ENCODE measurements around the gene C20orf173.

DNA sequence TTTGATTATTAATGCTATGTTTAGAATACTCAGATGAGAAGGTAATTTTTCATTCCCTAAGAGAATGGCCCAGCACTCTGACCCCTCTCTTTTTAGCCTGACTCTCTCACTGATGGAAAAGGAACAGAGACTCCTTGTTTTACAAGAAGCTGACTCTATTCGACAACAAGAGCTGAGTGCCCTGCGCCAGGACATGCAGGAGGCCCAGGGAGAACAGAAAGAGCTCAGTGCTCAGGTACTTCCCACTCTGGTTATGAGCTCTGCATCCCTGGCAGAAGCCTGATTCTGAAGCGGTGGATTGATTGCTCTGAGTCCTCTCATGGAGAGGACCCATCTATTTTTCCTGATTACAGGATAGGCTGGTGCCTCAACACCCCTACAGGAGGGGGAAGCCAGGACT is 33.0 kb downstream of the C20orf173 start:
- no peak for TF ChIP-seq TARDBP (IDR thresholded peaks at IDR 0.05)
- no peak for TF ChIP-seq SP1 (IDR thresholded peaks at IDR 0.05)
- no peak for TF ChIP-seq ARNT (IDR thresholded peaks at IDR 0.05)
